CD4-positive, alpha-beta memory T cell (primary cell): ENCODE measurements around the gene DLL4. TPM values are rescaled to one million over a fixed set of nuclear protein-coding genes. Genes with fewer than 3 reads are reported as not detected.

Experiments used
- CTCF ChIA-PET: fragments of 350-600 bp; sonication (Branson Sonifier 250); formaldehyde crosslinking; loops from one replicate; lab custom pipeline; 2021; ENCODE audit warnings: inconsistent platforms; ENCODE audit not compliant: partially characterized antibody; lab: Charles Lee
- POLR2A ChIA-PET: fragments of 350-600 bp; sonication (Branson Sonifier 250); formaldehyde crosslinking; loops from one replicate; lab custom pipeline; 2021; ENCODE audit not compliant: partially characterized antibody; lab: Charles Lee
- DNase-seq, 5 donors: peaks; one replicate each; pipeline versions ENCODE4 v3.0.0 to v3.0.0-alpha.2; 2020 to 2022; ENCODE audit warnings: mixed read lengths in 1 of 5
- H3K27ac ChIP-seq: one replicate; pipeline ENCODE4 v1.7.0; 2013; ENCODE audit warnings: low read depth, low read length
- H3K27me3 ChIP-seq: 2 replicates; pipeline ENCODE4 v1.7.0; 2013; ENCODE audit warnings: mild to moderate bottlenecking, low read length, moderate library complexity; ENCODE audit not compliant: insufficient read depth
- H3K36me3 ChIP-seq: 2 replicates; pipeline ENCODE4 v1.7.0; 2013; ENCODE audit warnings: mild to moderate bottlenecking, low read length, moderate library complexity; ENCODE audit not compliant: insufficient read depth
- H3K4me1 ChIP-seq: 2 replicates; pipeline ENCODE4 v1.7.0; 2013; ENCODE audit warnings: mild to moderate bottlenecking, low read length, moderate library complexity; ENCODE audit not compliant: insufficient read depth
- H3K4me3 ChIP-seq, 2 donors: one replicate each; pipeline ENCODE4 v1.7.0; 2013; ENCODE audit warnings: low read length in 2 of 2, mild to moderate bottlenecking in 1 of 2
- H3K9me3 ChIP-seq, 2 donors: one replicate each; pipeline ENCODE4 v1.7.0; 2013; ENCODE audit warnings: low read length in 2 of 2, control low read depth in 1 of 2; ENCODE audit not compliant: control insufficient read depth in 1 of 2
- H3K27ac Mint-ChIP-seq, 7 donors: one replicate each; pipeline ENCODE4 v1.8.0; 2020 to 2021; ENCODE audit warnings: mixed read lengths in 7 of 7, mild to moderate bottlenecking in 6 of 7, inconsistent platforms in 3 of 7, moderate library complexity in 3 of 7
- H3K27me3 Mint-ChIP-seq, 2 donors: one replicate each; pipeline ENCODE4 v1.8.0; 2020 to 2021; ENCODE audit warnings: mixed read lengths in 2 of 2
- H3K36me3 Mint-ChIP-seq, 2 donors: one replicate each; pipeline ENCODE4 v1.8.0; 2020 to 2021; ENCODE audit warnings: mixed read lengths in 2 of 2, inconsistent platforms in 1 of 2, mild to moderate bottlenecking in 1 of 2
- H3K4me1 Mint-ChIP-seq, 4 donors: one replicate each; pipeline ENCODE4 v1.8.0; 2020 to 2021; ENCODE audit warnings: mixed read lengths in 4 of 4, mild to moderate bottlenecking in 1 of 4
- H3K4me3 Mint-ChIP-seq, 8 donors: one replicate each; pipeline ENCODE4 v1.8.0; 2020 to 2021; ENCODE audit warnings: mixed read lengths in 8 of 8, mild to moderate bottlenecking in 7 of 8, moderate library complexity in 6 of 8, inconsistent platforms in 3 of 8
- H3K9me3 Mint-ChIP-seq, 8 donors: one replicate each; pipeline ENCODE4 v1.8.0; 2020 to 2021; ENCODE audit warnings: mixed read lengths in 8 of 8, mild to moderate bottlenecking in 5 of 8, inconsistent platforms in 3 of 8, moderate library complexity in 1 of 8
- intact Hi-C: fragments of 100-400 bp; cut with micrococcal nuclease; formaldehyde crosslinking; loops from one replicate; pipeline ENCODE4 v1.15.1; 2023
- polyA plus RNA-seq, 2 donors: library from polyadenylated mRNA; unstranded; fragments of 300-500 nt; fragmentation: Illumina TruSeq; gene quantifications; one replicate each; pipeline ENCODE4 v1.2.3, GENCODE V29; 2021
- total RNA-seq, 2 experiments: library from RNA; stranded (reverse); gene quantifications; one replicate each; pipeline ENCODE4 v1.2.3, GENCODE V29; 2021

DLL4 gene
- total and polyA plus RNA-seq, 4 experiments from 2014 or later, result not detected

GRCh38 chr15:40948706-40949473 lies 19.8 kb downstream of the DLL4 start:
- POLR2A ChIA-PET, result interaction anchor here (1.3 kb wide), 1 partner anchor 8 kb away, joined by 3 read pairs; no protein-coding TSS in a partner anchor
- H3K4me3 ChIP-seq, result no peak overlapping the region
- Mint-ChIP-seq H3K27ac (no peak overlapping the region), H3K4me3 (no peak overlapping the region), H3K4me1 (peaks cover 2 to 23% (median 18%) of the 10 kb centered on the region in 4 donors), H3K9me3 (peaks cover 0 to 3% (median 0%) of the 10 kb centered on the region in 8 donors), H3K36me3 (peaks cover 0 to 5% of the 10 kb centered on the region in 2 donors), H3K27me3 (peaks cover 0 to 2% of the 10 kb centered on the region in 2 donors)
- H3K27ac ChIP-seq, result no peak overlapping the region
- CTCF ChIA-PET, result interaction anchor here (0.8 kb wide), 1 partner anchor 44 kb away, joined by 3 read pairs; no protein-coding TSS in a partner anchor
- H3K36me3 ChIP-seq, result no peaks in the 10 kb centered on the region
- H3K27me3 ChIP-seq, result no peaks in the 10 kb centered on the region
- peaks cover 13% of the 10 kb centered on the region for H3K4me1 ChIP-seq
- intact Hi-C loops, result no loop called here
- DNase-seq, result no peak
- H3K9me3 ChIP-seq, result no peaks in the 10 kb centered on the region

- Histone ChIP-seq H3K4me1 (peaks cover 14% of the 10 kb centered on the region), H3K36me3 (no peaks in the 10 kb centered on the region), H3K27me3 (no peaks in the 10 kb centered on the region), H3K4me3 (no peak overlapping the region), H3K9me3 (no peaks in the 10 kb centered on the region), H3K27ac (no peak overlapping the region)
- peaks cover 5 to 22% (median 18%) of the 10 kb centered on the region in 4 donors for H3K4me1 Mint-ChIP-seq
- ChIA-PET CTCF (interaction anchor here (1.4 kb wide), 1 partner anchor 18 kb away, joined by 3 read pairs; no protein-coding TSS in a partner anchor), POLR2A (interaction anchor here (1.3 kb wide), 1 partner anchor 9 kb away, joined by 3 read pairs; no protein-coding TSS in a partner anchor)
- peaks cover 0 to 6% of the 10 kb centered on the region in 2 donors for H3K36me3 Mint-ChIP-seq
- DNase-seq, result no peak
- peaks cover 0 to 2% of the 10 kb centered on the region in 2 donors for H3K27me3 Mint-ChIP-seq
- peak overlapping the region in 1 of 7 donors; percentile 44 for H3K27ac Mint-ChIP-seq
- H3K4me3 Mint-ChIP-seq, result no peak overlapping the region
- intact Hi-C loops, result no loop called here
- peaks cover 0 to 3% (median 0%) of the 10 kb centered on the region in 8 donors for H3K9me3 Mint-ChIP-seq
Measured at GRCh38 chr15:40949756-40950207, 20.6 kb downstream of the DLL4 start.

- H3K27me3 Mint-ChIP-seq, result peaks cover 0 to 2% of the 10 kb centered on the region in 2 donors
- H3K4me1 Mint-ChIP-seq, result peaks cover 5 to 22% (median 16%) of the 10 kb centered on the region in 4 donors
- POLR2A ChIA-PET, result interaction anchor here (1.3 to 3.9 kb wide), 2 partner anchors 10 to 332 kb away, joined by 4 to 44 read pairs; no protein-coding TSS in a partner anchor
- Histone ChIP-seq H3K4me1 (peaks cover 14% of the 10 kb centered on the region), H3K36me3 (no peaks in the 10 kb centered on the region), H3K9me3 (no peaks in the 10 kb centered on the region), H3K4me3 (no peak overlapping the region), H3K27me3 (no peaks in the 10 kb centered on the region), H3K27ac (no peak overlapping the region)
- no peak for DNase-seq
- intact Hi-C loops, result no loop called here
- peak overlapping the region; percentile 4 to 98 (median 62) for H3K4me3 Mint-ChIP-seq
- peaks cover 0 to 6% of the 10 kb centered on the region in 2 donors for H3K36me3 Mint-ChIP-seq
- H3K9me3 Mint-ChIP-seq, result peaks cover 0 to 3% (median 0%) of the 10 kb centered on the region in 8 donors
- CTCF ChIA-PET, result interaction anchor here (0.8 to 4.9 kb wide), 3 partner anchors 11 to 279 kb away, joined by 3 to 44 read pairs (median 9); partner anchors contain the start of gene CHP1
- H3K27ac Mint-ChIP-seq, result peak overlapping the region in 3 of 7 donors; percentile 23 to 76 (median 25)
Measured at GRCh38 chr15:40951764-40952163, 22.6 kb downstream of the DLL4 start.

- Mint-ChIP-seq H3K4me3 (peak overlapping the region; percentile 73 to 98 (median 92)), H3K27ac (peak overlapping the region in 5 of 7 donors; percentile 37 to 90 (median 51)), H3K36me3 (peaks cover 0 to 6% of the 10 kb centered on the region in 2 donors), H3K9me3 (peaks cover 0 to 3% (median 0%) of the 10 kb centered on the region in 8 donors), H3K27me3 (peaks cover 0 to 2% of the 10 kb centered on the region in 2 donors), H3K4me1 (peaks cover 5 to 22% (median 16%) of the 10 kb centered on the region in 4 donors)
- ChIA-PET POLR2A (interaction anchor here (1.0 to 3.9 kb wide), 5 partner anchors 11 to 331 kb away, joined by 4 to 44 read pairs (median 5); partner anchors contain the start of genes CHP1, GCHFR and VPS18), CTCF (interaction anchor here (0.7 to 4.9 kb wide), 6 partner anchors 11 to 279 kb away, joined by 3 to 44 read pairs (median 4); partner anchors contain the start of gene CHP1)
- H3K27ac ChIP-seq, result peak overlapping the region; percentile 42
- H3K4me1 ChIP-seq, result peaks cover 14% of the 10 kb centered on the region
- H3K36me3 ChIP-seq, result no peaks in the 10 kb centered on the region
- DNase-seq, result no peak
- peak overlapping the region; percentile 69 to 79 for H3K4me3 ChIP-seq
- no peaks in the 10 kb centered on the region for H3K9me3 ChIP-seq
- intact Hi-C loops, result no loop called here
- no peaks in the 10 kb centered on the region for H3K27me3 ChIP-seq
Measured at GRCh38 chr15:40952301-40952900, 23.3 kb downstream of the DLL4 start.

GRCh38 chr15:40952901-40953712 lies 24.0 kb downstream of the DLL4 start, which contains the start of gene CHAC1:
TSS of gene CHAC1 (plus strand) at chr15:40953471. CDS start at chr15:40953584, 113 bp downstream.
- H3K27me3 Mint-ChIP-seq, result peaks cover 0 to 2% of the 10 kb centered on the region in 2 donors
- no peaks in the 10 kb centered on the region for H3K36me3 ChIP-seq
- peaks cover 5 to 22% (median 16%) of the 10 kb centered on the region in 4 donors for H3K4me1 Mint-ChIP-seq
- no peaks in the 10 kb centered on the region for H3K27me3 ChIP-seq
- peak within 1 kb of the TSS; percentile 82 to 94 (median 88) for H3K27ac Mint-ChIP-seq
- POLR2A ChIA-PET, result interaction anchor here (0.9 to 3.9 kb wide), 7 partner anchors 12 to 330 kb away, joined by 3 to 44 read pairs (median 5); partner anchors contain the start of genes CHP1, GCHFR, INO80 and VPS18
- H3K4me3 Mint-ChIP-seq, result peak within 1 kb of the TSS; percentile 91 to 98 (median 94)
- H3K36me3 Mint-ChIP-seq, result peaks cover 0 to 6% of the 10 kb centered on the region in 2 donors
- CTCF ChIA-PET, result interaction anchor here (0.7 to 4.9 kb wide), 11 partner anchors 12 to 821 kb away, joined by 3 to 44 read pairs (median 4); partner anchors contain the start of gene MAPKBP1
- intact Hi-C loops, result loop anchor here (1.0 kb wide), 3 partner anchors 11 to 278 kb away; partner anchors contain the start of genes CHP1 and DLL4
- peaks cover 0 to 3% (median 0%) of the 10 kb centered on the region in 8 donors for H3K9me3 Mint-ChIP-seq
- peaks cover 14% of the 10 kb centered on the region for H3K4me1 ChIP-seq
- H3K4me3 ChIP-seq, result peak within 1 kb of the TSS; percentile 69 to 79
- H3K27ac ChIP-seq, result peak within 1 kb of the TSS; percentile 42
- DNase-seq, result peak; percentile 94 to 97 (median 94)
- no peaks in the 10 kb centered on the region for H3K9me3 ChIP-seq

GRCh38 chr15:40953713-40954074 lies 24.6 kb downstream of the DLL4 start:
- peak in 1 of 5 donors; percentile 18 for DNase-seq
- peaks cover 0 to 2% of the 10 kb centered on the region in 2 donors for H3K27me3 Mint-ChIP-seq

More at GRCh38 chr15:40953713-40954074, 24.6 kb downstream of the DLL4 start:
- intact Hi-C loops, result loop anchor here (1.0 kb wide), 3 partner anchors 11 to 278 kb away; partner anchors contain the start of genes CHP1 and DLL4
- Histone ChIP-seq H3K4me1 (peaks cover 14% of the 10 kb centered on the region), H3K4me3 (peak overlapping the region; percentile 69 to 79), H3K36me3 (no peaks in the 10 kb centered on the region), H3K27ac (peak overlapping the region; percentile 42), H3K27me3 (no peaks in the 10 kb centered on the region), H3K9me3 (no peaks in the 10 kb centered on the region)
- H3K4me1 Mint-ChIP-seq, result peaks cover 5 to 22% (median 16%) of the 10 kb centered on the region in 4 donors
- H3K4me3 Mint-ChIP-seq, result peak overlapping the region; percentile 91 to 98 (median 94)
- H3K27ac Mint-ChIP-seq, result peak overlapping the region; percentile 62 to 94 (median 88)
- ChIA-PET CTCF (interaction anchor here (0.9 to 4.9 kb wide), 12 partner anchors 8 to 820 kb away, joined by 3 to 44 read pairs (median 4); partner anchors contain the start of gene MAPKBP1), POLR2A (interaction anchor here (0.9 to 3.9 kb wide), 6 partner anchors 12 to 278 kb away, joined by 3 to 44 read pairs (median 6); partner anchors contain the start of genes CHP1, GCHFR, INO80 and VPS18)
- peaks cover 0 to 3% (median 0%) of the 10 kb centered on the region in 8 donors for H3K9me3 Mint-ChIP-seq
- peaks cover 0 to 6% of the 10 kb centered on the region in 2 donors for H3K36me3 Mint-ChIP-seq
